ES-I3 (cell line): ENCODE results near the gene JAG1.

Experiments used
- H3K36me3 ChIP-seq: 2 replicates; pipeline ENCODE4 v1.6.1; 2013; ENCODE audit warnings: mild to moderate bottlenecking, low read length, control low read depth, moderate library complexity; ENCODE audit not compliant: insufficient read depth
- H3K4me1 ChIP-seq: 2 replicates; pipeline ENCODE4 v1.6.1; 2013; ENCODE audit warnings: mild to moderate bottlenecking, control low read depth, low read length; ENCODE audit not compliant: insufficient read depth
- H3K9ac ChIP-seq: 2 replicates; pipeline ENCODE4 v1.6.1; 2013; ENCODE audit warnings: low read depth, mild to moderate bottlenecking, low read length, moderate library complexity
- H3K9me3 ChIP-seq: 2 replicates; pipeline ENCODE4 v1.6.1; 2013; ENCODE audit warnings: mild to moderate bottlenecking, low read length, moderate library complexity; ENCODE audit not compliant: control insufficient read depth, insufficient read depth

JAG1 gene

DNA sequence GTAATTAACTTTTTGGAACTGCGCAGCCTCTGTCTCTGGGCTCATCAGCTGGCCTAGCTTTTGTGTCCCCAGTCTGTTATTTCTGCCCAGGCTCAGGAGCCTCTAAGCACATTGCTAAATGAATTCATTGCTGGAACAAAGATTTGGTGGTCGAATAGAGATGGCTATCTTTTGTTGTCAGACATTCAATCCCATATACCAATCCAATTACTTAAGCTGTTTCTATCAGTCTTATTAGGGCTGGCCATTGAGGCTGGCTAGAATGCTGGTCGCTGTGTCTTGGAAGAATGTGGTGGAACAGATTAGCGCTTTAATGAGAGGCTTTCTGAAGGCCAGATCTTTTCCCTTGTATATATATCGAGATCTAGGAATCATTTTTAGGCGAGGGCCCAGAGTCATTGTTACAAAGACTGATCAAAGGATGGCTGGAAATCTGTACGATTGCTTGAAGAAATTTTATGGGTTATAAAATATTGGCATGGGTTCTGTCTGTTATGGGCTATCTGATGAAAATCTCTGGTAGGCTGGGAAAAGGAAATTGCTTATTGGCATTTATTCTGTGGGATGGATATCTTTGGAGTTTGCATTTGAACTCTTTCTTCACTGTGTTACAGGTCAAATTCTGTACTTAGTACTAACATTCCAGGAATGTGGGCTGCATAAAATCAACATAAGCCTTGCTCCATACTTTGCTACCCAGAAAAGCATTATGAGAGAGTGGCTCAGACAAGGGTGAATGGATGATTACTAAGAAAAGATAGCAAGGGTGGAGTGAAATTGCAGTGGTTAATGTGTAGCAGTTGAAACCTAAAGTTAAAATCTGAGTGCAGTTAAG, 34.8 kb upstream of the JAG1 start:
- H3K4me1 ChIP-seq = no peaks in the 10 kb centered on the region
- no peak overlapping the region for H3K9ac ChIP-seq
- no peaks in the 10 kb centered on the region for H3K36me3 ChIP-seq
- H3K9me3 ChIP-seq = no peaks in the 10 kb centered on the region

DNA sequence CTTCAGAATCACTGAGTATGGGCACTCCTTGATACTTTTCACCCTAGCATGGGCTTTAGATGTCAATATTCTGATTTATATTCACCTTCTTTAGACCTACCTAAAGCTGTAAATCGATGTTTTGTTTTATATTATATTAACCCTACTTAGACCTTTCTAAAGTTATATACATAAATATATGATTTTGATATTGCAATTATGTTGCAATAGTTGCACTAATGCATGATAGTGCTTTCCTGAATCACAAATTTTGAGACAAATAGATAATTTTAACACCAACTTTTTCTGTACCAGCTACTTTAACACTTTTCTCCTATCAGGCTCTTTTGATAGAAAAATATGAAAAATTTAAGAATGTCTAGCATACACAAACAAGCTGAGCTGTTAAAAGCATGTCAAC, 34.0 kb upstream of the JAG1 start:
- Histone ChIP-seq H3K36me3 (no peaks in the 10 kb centered on the region), H3K9ac (no peak overlapping the region), H3K4me1 (no peaks in the 10 kb centered on the region), H3K9me3 (no peaks in the 10 kb centered on the region)

DNA sequence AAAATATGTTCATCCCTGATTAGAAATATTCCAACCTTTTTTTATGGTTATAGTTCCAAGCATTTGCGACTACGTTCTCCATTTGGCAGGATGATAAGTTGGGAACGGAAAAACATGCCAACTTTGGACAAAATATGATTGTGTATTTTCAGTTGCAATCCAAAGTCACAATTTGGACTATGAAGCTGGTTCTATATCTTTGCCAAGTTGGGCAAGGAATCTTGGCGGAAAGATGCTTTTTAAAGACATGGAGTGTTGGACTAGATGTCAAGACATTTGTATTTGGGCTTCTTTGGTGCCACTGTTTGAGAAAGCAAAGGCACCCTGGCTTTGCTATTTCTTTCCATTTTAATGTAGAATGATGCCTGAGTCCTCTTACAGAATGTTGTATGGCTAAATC, 33.3 kb upstream of the JAG1 start:
- Histone ChIP-seq H3K9ac (no peak overlapping the region), H3K9me3 (no peaks in the 10 kb centered on the region), H3K36me3 (no peaks in the 10 kb centered on the region), H3K4me1 (no peaks in the 10 kb centered on the region)

DNA sequence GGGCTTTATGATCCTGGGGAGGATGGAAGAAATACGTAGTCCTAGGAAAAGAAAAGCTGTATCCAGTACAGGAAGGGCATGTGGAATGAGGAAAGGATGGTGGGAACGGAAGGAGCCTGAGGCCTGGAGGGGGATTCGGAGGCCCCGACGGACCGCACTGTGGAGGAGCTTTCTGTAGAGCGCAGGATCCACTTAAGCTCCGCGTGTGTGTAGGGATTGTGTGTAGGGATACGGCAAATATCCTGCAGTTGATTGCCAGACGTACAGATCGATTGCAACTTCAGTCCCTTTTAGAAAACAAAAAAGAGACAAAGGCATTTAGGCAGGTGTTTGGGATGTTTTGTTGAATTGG, 32.6 kb upstream of the JAG1 start:
- H3K4me1 ChIP-seq = no peaks in the 10 kb centered on the region
- no peak overlapping the region for H3K9ac ChIP-seq

DNA sequence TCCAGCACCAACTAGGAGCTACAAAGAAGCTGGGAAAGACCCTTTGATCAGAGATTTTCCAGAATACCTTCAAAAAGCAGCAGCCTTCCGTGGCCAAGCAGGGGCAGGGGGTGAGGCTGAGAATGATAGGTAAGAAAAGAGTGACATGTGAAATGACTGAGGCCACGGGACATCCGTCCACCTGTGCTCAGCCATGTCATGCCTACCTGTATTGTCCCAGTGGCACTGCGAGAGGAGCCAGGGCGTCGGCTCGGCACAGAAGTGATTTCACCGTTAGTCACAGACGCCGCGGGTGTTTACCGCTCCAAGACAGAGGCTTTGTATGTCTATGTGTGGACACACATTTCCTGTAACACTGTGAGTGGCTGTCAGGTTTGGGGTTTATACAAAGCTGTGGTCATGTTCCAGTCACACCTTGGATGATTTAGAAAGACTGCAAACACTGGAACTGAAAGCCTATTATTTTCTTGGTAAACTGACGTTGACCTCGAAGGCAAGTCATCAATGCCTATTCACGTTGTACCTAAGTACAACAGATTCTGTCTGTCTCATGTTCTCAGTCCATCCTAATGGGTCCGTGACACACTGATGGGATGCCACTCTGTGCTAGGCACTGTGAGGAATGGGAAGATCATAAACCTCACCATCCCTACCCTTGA, 32.1 kb upstream of the JAG1 start:
- Histone ChIP-seq H3K36me3 (no peaks in the 10 kb centered on the region), H3K9me3 (no peaks in the 10 kb centered on the region), H3K4me1 (no peaks in the 10 kb centered on the region), H3K9ac (no peak overlapping the region)

More for the DNA sequence above, 32.6 kb upstream of the JAG1 start:
- Histone ChIP-seq H3K36me3 (no peaks in the 10 kb centered on the region), H3K9me3 (no peaks in the 10 kb centered on the region)

DNA sequence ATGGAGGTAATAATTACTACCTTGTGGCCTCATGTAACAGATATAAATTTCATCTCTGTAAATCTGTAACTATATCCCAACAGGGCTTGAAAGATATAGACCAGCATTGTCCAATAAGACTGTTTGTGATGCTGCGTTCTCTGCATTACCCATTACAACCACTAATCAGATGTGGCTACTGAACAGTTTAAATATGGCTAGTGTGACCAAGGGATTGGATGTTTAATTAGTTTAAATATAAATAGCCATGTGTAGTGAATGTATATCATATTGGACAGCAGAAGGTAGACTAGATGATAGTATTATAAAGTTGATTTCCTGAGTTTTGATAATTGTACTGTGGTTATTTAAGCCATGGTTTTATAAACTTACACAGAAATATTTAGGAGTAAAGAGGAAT, 27.8 kb upstream of the JAG1 start:
- no peaks in the 10 kb centered on the region for H3K9me3 ChIP-seq
- H3K36me3 ChIP-seq = no peaks in the 10 kb centered on the region
- no peaks in the 10 kb centered on the region for H3K4me1 ChIP-seq
- H3K9ac ChIP-seq = no peak overlapping the region

DNA sequence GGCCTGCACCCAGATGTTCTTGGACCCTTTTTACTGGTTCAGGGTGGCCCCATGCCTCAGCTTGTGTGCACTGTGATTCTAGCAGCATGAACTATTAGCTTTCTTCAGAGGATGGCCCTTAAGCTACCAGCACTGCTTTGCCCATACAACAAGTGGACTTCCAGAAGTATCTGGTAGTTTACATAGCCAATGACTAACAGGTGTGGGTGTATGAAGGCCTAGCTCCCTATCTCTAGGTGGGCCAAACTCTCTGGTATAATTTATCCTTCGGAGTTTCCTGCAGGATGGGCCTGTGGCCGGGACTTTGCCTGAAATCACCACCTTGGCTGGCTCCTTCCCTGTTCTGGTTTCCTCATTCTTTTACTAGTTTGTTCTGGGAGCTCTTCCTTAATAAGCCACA, 26.1 kb upstream of the JAG1 start:
- Histone ChIP-seq H3K9ac (no peak overlapping the region), H3K4me1 (no peaks in the 10 kb centered on the region), H3K9me3 (no peaks in the 10 kb centered on the region; the same call in 1 of the 2 replicates), H3K36me3 (no peaks in the 10 kb centered on the region)

DNA sequence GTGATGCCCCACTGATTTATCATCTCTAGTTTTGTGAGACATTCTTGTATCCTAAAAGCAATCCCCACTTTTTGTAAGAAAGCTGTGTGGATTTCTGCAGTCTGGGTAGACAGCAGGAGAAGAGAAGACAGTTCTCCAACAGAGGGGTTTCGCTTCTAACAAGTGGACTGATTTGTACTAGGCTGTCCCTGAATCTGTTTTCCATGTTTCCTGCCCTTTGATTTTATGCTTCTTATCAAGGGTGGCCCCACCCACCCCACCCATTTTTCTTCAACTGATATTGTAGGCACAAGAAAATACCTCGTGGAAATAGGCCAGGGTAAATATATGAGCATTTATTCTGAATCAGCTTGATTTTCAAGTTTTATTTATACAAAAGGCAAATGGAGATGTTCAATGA, 25.7 kb upstream of the JAG1 start:
- no peaks in the 10 kb centered on the region for H3K4me1 ChIP-seq
- H3K36me3 ChIP-seq = no peaks in the 10 kb centered on the region
- H3K9ac ChIP-seq = no peak overlapping the region
- H3K9me3 ChIP-seq = no peaks in the 10 kb centered on the region; the same call in 1 of the 2 replicates

DNA sequence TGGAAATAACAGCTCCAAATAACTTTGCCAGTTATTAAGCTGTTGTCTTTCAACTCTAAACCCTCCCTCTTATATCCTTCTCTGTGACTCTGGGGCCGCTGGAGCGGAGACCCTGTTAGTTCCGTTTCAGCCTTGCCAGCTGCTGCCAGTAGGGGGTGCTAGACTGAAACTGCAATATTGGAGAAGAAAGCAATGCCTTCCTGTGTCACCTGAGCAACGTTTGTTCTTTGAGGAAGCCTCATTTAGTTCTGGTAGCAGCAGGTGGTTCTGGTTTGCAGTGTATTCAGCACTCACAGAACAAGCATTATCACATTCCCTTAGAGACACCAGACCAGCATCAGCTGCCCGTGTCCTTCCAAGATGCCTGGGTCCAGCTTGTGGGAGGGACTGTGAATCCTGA, 22.9 kb upstream of the JAG1 start:
- no peaks in the 10 kb centered on the region; the same call in 1 of the 2 replicates for H3K9me3 ChIP-seq
- H3K4me1 ChIP-seq = peaks cover 7% of the 10 kb centered on the region; the same call in 1 of the 2 replicates
- H3K36me3 ChIP-seq = no peaks in the 10 kb centered on the region
- H3K9ac ChIP-seq = no peak overlapping the region

DNA sequence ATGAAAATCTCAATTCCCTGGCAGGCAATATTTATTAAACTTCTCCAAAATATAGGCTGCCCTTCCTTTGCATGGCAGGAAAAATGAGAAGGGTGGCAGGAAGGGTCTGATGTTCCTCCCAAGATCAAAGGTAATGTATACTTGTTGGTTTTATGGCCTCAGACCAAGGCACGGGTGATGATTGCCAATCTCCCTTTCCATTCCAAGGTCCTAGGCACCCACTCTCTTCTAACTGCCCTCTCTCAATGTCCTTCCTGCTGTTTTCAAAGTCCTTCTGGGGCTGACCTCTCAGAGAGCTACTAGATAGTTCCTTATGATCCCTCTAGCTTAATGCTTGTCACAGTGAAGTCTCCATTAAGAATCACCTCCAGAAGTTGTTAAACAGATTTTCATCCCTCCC, 15.6 kb upstream of the JAG1 start:
- Histone ChIP-seq H3K9ac (no peak overlapping the region), H3K9me3 (no peaks in the 10 kb centered on the region)

DNA sequence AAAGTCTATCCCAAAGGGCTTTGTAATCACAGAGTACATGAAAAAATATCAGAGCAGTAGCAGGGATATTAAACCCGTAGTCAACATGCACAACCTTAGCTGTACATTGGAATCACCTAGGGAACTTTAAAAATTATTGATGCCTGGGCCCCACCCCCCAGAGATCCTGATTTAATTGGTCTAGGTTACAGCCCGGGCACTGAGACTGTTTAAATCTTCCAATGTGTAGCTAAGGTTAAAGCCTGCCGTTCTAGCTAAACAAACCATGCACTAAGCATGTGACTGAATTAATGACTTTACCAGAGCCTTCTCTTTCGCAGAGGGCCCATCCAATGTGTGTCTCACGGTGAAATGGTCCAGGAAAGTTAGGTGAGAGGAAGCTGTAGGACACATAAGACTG, 14.1 kb upstream of the JAG1 start:
- peaks cover 7% of the 10 kb centered on the region; the same call in 1 of the 2 replicates for H3K4me1 ChIP-seq
- no peaks in the 10 kb centered on the region for H3K9me3 ChIP-seq
- no peak overlapping the region for H3K9ac ChIP-seq
- no peaks in the 10 kb centered on the region for H3K36me3 ChIP-seq

More for the DNA sequence above, 15.6 kb upstream of the JAG1 start:
- Histone ChIP-seq H3K36me3 (no peaks in the 10 kb centered on the region), H3K4me1 (peaks cover 7% of the 10 kb centered on the region; the same call in 1 of the 2 replicates)

DNA sequence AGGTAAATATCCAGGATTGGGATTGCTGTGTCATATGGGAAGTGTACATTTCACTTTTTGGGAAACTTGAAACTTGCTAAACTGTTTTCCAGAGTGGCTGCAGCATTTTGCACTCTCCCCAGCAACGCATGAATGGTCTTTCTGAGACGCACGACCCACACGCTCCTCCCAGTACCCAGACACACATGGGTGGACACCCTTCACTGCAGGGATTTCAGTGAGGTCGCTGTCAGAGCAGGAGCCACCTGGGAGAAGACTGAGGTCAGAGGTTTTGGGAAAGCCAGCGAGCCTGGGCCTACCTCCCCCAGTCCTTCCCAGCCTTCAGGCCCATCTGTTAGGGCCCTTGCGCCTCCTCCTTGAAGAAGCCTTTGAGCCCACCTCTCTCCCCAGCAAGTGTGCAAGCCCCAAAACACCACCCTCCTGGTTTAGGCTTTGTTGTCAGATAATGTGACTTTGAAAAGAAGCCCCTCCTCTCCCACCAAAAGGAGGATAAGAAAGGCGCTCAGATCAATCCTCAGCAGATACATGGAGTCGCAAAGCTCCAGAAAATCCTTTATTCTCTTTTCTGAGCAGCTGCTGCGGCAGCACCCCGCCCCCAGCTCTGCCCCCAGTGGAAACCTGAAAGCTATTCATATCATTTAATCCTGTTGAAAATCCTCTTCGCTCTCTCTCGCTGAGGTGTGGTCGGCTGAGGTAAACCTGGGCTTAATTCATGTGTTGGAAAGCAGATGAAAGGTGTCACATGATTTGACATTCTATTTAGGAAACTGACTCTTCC, 12.7 kb upstream of the JAG1 start:
- Histone ChIP-seq H3K36me3 (no peaks in the 10 kb centered on the region), H3K9ac (no peak overlapping the region), H3K9me3 (no peaks in the 10 kb centered on the region), H3K4me1 (no peaks in the 10 kb centered on the region)

DNA sequence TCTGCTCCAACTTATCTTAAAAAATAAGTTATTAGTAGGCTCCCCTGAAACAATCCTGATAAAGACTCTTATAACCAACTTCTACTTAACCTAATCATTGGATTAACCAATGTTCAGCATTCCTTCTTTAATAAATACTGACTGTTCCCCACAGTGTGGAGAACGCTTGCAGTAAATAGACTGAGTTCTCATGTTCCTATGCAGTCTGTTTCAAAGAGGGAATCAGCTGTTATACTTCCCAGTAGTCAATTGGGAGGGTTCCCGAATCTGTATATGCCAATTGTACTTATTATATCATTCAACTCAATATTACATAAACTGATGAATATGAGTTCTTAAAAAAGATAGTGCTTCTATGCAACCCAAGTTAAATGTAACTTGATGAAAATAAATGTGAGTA, 9.7 kb upstream of the JAG1 start:
- Histone ChIP-seq H3K9me3 (no peaks in the 10 kb centered on the region), H3K36me3 (no peaks in the 10 kb centered on the region), H3K9ac (no peak overlapping the region), H3K4me1 (no peaks in the 10 kb centered on the region)

DNA sequence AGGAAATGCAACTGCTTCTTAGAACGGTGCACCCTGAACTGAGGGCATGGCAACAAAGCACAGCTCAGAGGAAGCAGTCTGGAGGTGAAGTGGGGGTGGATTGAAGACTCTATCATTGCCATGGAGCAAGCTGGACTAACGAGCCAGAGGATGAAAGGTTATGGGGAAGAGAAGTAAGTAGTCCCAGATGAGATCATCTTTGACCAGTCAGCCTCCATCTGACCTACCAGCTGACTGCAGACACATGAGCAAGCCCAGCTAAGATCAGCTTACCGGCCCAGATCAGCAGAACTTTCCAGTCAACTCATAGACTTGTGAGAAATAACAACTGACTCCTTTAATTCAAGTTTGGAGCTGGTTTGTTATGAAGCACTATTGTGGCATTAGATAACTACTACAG, 9.1 kb upstream of the JAG1 start:
- H3K9me3 ChIP-seq = no peaks in the 10 kb centered on the region
- H3K4me1 ChIP-seq = no peaks in the 10 kb centered on the region
- H3K36me3 ChIP-seq = no peaks in the 10 kb centered on the region
- H3K9ac ChIP-seq = no peak overlapping the region
